Measurements from ENCODE around the gene MRPL28.
A peak's percentile ranks its signal among the peaks of the same experiment; 100 is the strongest.
"Not testable (repeated sequence)": the region's sequence is repeated elsewhere in the genome, so short reads cannot be mapped to it uniquely, and the experiment has no call there.

MRPL28 gene

GRCh38 chr16:389352-389751 is 19.0 kb upstream of the MRPL28 start:
- no peak for DNase-seq

DNA sequence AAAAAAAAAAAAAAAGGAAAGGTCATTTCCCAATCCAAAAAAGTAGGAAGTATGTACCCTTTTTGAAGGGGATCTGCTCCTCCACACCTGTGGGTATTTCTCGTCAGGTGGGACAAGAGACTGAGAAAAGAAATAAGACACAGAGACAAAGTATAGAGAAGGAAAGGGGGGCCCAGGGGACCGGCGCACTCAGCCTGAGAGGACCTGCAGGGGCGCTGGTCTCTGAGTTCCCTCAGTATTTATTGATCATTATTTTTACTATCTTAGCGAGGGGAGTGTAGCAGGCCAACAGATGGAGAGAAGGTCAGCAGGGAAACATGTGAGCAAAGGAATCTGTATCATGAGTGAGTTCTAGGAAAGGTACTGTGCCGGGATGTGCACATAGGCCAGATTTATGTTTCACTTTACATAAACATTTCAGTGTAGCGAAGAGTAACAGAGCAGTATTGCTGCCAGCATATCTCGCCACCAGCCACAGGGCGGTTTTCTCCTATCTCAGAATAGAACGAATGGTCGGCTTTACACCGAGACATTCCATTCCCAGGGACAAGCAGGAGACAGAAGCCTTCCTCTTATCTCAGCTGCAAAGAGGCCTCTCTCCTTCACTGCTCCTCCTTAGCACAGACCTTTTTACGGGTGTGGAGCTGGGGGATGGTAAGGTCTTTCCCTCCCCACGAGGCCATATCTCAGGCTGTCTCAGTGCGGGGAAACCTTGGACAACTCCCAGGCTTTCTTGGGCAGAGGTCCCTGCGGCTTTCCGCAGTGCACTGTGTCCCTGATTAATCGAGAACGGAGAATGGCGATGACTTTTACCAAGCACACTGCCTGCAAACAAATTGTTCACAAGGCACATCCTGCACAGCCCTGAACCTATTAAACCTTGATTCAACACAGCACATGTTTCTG is 17.7 kb upstream of the MRPL28 start:
- not testable (repeated sequence) for DNase-seq

DNA sequence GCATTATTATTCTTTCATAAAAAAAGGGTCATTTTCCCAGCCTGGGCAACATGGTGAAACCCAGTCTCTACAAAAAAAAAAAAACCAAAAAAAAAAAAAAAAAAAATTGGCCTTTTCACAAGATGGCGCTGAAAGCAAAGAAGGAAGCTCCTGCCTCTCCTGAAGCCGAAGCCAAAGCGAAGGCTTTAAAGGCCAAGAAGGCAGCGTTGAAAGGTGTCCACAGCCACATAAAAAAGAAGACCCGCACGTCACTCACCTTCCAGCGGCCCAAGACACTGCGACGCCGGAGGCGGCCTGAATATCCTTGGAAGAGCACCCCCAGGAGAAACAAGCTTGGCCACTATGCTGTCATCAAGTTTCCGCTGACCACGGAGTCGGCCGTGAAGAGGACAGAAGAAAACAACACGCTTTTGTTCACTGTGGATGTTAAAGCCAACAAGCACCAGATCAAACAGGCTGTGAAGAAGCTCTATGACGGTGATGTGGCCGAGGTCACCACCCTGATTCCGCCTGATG is 16.4 kb upstream of the MRPL28 start:
- no peak for DNase-seq

DNA sequence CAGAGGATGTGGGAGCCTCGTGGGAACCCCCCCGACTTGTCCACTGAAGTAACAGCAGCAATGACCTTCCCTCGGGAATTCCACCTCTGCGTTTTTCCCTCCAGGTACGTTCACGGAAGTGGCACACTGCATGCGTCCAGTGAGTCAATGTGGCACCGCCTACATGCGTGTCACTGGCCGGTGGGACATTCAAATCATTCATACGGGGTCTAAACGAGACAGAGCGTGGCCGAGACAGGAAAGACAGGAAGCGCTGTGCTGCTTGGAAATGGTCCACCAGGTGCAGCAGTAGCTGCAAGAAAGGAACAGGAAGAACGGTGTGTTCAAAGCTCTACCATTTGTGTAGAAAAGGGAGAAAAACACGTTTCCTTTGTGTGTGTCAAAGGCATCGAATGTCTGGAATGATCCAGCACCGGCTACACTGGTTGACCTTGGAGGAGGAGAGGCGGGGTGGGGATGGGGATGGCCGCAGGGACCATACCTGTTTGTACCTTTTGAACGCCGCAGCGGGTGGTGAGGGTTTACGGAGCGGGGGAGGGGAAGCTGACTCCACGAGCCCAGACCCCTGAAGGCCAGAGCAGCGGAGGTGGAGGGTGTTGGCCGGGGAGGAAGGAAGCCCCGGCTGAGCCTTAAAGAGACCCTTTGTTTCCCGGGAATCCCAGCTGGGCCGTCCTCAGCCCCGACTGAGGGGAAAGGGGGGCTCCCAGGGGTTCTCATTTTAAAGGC is 13.2 kb upstream of the MRPL28 start:
- DNase-seq = no peak

GRCh38 chr16:381789-382717 is 11.7 kb upstream of the MRPL28 start, which contains the start of gene PGAP6:
Gene PGAP6, minus strand, starts transcription at chr16:381978. Its CDS starts 157 bp downstream, at chr16:381821.
- no peak for DNase-seq

GRCh38 chr16:381012-381788 is 10.9 kb upstream of the MRPL28 start:
- DNase-seq = no peak

DNA sequence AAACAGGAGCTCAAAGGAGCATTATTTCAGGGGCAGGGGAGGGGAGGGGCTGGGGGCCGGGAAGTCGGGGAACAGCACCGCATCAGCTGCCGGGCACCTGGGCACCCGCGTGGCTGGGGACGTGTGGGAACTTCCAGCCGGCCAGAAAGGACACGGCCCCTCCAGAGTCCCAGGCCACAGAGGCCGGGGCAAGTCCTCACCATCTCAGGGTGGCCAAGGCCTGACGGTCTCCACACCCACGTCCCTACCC is 10.3 kb upstream of the MRPL28 start:
- DNase-seq = no peak

DNA sequence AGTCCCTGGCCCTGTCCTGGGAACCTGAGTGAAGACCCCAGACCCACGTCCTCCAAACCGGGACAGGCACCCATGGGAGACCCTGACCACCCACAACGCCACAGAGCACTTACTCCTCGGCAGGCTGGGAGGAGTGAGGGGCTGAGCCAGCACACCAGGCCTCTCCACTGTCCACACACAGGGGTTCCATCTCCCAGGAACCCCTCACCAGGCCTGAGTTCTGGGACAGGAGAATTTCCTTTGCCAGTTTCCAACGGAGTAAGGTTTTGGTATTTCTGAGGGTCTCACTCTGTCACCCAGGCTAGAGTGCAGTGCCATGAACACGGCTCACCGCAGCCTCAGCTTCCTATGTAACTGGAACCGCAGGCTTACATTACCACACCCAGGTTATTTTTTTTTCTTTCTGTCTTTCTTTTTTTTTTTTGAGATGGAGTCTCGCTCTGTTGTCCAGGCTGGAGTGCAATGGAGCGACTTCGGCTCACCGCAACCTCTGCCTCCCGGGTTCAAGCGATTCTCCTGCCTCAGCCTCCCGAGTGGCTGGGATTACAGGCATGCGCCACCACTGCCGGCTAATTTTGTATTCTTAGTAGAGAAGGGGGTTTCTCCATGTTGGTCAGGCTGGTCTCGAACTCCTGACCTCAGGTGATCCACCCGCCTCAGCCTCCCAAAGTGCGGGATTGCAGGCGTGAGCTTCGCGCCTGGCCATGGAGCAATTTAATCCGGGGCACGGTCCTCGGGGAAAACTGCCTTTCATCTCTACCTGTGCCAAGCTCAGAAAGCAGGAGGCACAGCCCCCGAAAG is 9.8 kb upstream of the MRPL28 start:
- DNase-seq = no peak

DNA sequence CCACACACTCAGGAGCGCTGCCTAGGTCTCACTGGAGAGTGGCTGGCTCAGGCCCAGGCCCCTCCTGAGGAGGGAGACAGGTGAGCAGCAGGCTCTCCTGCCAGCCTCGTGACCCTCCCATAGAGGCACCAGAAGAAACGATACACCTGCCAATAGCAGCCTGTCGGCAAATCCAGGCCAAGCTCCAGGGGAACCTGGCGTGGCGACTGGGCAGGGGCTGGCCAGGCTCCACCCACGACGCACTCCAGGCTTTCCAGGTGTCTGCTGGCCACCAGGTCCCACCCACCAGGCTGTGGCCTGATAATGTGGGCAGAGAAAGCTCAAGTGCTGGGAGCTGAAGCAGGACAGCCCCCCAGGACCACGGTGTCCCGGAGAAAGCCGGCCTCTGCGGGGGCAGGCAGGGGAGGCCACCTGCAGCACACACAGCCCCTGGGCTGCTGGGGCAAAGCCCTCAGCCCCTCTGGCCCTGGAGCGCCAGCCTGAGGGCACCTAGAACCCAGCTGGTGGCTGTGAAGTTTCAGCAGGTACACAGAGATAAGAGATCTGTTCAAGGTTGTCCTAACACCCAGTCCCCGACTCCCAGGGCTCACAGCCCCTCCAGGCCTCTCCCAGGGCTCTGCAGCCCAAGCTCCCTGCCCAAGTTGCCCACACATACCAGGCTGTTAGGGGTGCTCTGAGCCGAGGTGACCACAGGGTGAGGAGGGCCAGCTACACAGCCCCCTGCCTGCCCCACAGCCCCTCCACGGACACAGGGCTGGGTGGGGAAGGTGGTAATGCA is 9.0 kb upstream of the MRPL28 start:
- peak; percentile 87 for DNase-seq

DNA sequence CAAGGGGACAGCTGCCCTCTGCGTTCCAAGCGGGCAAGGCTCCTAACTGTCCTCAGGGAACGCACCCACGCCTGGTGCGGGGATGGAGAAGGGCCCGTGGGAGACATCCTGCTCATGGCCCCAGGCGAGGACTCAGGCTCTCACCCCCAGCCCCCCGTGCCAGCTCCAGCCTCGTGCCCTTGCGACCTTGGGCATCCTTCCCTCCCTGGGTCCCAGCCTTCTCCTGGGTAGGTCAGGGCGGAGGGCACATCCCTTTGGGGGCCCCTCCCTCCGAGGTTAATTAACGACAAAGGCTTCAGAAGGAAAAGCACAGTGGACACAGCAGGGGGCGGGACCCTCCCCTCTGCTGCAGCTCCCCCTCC is 8.5 kb upstream of the MRPL28 start:
- no peak for DNase-seq

DNA sequence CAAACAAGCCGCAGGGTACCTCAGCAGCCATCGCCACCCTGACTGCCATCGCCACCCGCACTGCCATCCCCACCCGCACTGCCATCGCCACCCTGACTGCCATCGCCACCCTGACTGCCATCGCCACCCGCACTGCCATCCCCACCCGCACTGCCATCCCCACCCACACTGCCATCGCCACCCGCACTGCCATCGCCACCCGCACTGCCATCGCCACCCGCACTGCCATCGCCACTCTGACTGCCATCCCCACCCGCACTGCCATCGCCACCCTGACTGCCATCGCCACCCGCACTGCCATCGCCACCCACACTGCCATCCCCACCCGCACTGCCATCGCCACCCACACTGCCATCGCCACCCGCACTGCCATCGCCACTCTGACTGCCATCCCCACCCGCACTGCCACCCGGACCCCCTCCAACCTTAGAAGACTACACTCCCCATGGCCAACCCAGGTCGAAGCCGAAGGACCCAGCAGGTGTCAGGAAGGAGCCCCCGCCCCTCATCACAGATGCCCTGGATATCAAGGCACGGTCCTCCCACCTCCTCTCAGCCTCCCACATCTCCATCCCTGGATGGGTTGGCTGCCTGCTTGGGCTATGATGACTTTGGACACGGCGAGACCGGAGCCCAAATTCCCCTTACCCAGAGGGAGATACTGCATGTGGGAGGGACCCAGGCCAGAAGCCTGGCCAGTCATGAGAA is 7.9 kb upstream of the MRPL28 start:
- not testable (repeated sequence) for DNase-seq

DNA sequence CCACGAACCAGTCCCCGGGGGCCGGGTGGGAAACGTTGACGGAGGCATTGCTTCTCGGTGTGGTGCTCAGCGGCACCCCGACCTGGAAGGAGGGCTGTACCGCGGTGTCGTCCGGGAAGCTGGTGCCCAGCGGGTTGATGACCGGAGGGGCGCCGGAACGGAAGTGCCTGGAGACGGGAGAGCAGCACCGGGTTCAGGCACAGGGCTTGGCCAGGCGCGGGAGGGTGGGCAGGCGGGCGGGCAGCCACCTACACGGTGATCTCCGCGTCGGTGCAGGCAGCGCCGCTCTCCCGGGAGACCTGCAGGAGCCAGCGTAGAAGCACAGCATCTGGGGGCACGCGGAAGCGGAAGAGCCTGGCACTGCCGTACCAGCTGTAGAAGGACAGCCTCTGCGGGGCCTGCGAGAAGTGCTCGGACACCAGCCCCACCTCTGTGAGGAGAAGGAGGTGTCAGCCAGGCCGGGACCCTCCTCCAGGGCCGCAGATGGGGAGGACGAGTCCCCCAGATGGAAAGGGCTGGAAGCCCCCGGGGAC is 7.1 kb upstream of the MRPL28 start:
- no peak for DNase-seq

GRCh38 chr16:376817-377418 is 6.6 kb upstream of the MRPL28 start:
- DNase-seq = no peak

GRCh38 chr16:375927-376816 is 5.8 kb upstream of the MRPL28 start:
- DNase-seq = no peak

DNA sequence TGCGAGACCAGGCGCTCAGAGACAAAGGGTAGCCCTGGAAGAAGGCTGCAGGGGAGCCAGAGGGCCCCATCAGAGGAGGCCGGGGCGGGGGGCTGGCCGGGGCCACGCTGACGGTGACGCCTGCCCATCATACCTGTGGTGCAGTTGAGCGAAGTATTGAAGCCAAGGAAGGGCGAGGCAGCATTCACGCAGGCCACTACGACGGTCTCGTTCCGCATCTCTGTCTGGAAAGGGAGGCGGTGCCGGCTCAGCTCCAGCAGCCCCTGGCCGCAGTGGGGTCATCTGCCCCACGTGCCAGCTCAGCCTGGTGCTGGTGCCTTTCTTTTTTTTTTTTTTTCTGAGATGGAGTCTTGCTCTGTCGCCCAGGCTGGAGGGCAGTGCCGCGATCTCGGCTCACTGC is 4.9 kb upstream of the MRPL28 start:
- no peak for DNase-seq

DNA sequence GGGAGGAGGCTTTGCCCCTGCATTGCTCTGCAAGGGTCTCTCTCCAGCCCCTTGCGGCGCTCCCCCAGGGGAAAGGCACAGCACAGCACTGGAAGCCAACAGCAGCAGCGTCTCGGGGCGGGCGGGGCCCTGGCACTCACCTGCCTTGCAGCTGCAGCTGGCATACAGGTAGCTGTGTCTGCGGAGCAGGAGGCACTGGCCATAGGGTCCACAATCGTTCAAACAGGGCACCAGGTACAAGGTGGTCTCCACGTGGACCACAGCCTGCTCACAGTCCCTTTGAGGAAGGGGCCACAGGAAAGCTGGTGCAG is 4.2 kb upstream of the MRPL28 start:
- no peak for DNase-seq

DNA sequence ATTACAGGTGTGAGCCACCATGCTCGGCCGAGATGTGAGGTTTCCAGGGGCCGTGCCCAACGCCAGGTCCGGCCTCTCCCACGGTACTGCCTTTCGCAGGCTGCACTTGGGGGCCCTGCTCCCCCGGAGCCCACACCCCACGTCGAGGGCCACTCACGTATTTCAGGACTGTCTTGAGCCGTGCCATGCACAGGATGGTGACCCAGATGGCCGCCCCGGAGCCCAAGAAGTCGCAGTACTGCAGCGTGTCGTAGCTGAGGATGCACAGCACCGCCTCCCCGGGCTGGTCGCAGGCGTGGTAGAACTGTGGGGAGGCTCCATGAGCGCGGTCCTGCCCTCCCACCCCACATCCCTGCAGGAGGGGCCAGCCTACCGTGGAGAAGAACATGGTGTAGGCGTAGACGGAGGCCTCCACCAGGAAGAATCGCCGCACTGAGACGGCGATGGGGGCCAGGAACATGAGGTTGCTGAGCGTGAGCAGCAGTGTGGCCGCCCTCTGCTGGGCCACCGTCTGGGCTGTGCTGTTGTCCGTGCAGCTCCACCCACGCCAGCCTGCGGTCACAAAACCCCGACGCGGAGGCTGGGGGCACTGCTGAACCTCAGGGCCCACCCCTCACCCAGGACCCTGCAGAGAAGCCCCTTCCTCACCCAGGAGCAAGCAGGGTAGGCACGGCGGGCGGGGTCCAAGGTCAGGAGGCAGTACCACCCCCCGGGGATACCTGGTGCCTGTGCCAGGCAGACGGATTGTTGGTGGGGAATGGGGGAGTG is 3.7 kb upstream of the MRPL28 start:
- DNase-seq = no peak

Measured in NCI-H1436 treated with DMSO at 0.1 percent for 48 hours (cell line).